K562 (cell line): ENCODE measurements around the gene RNASET2. TPM values are rescaled to one million over a fixed set of nuclear protein-coding genes. Genes with fewer than 3 reads are reported as not detected.

Source experiments
- ATAC-seq: fragments of 200-7000 bp; cut with Tn5 transposase; 3 replicates; pipeline ENCODE4 v1.9.1; 2020; ENCODE audit warnings: moderate library complexity
- BruUV-seq: library from RNA; stranded (reverse); fragments of 400-500 nt; replicated peaks from 2 replicates; lab custom pipeline; 2021; lab: Mats Ljungman, UMichigan
- CTCF ChIA-PET: fragments of 300-600 bp; formaldehyde crosslinking; extraction: SDS; loops from one replicate; lab custom pipeline; 2021; ENCODE audit warnings: low intra/inter-chr PET ratio; lab: Yijun Ruan, JAX
- POLR2A ChIA-PET: fragments of 300-600, 350-650 bp; sonication (Branson Sonifier 250); formaldehyde crosslinking; extraction: SDS; loops from one replicate; lab custom pipeline; 2021; ENCODE audit warnings: antibody characterized with exemption, inconsistent platforms; lab: Yijun Ruan, JAX
- DNase-seq, 4 experiments: peaks; one replicate each; pipeline versions ENCODE4 v3.0.0 to v3.0.0-alpha.2; 2011 to 2018; ENCODE audit warnings: low spot score in 3 of 4, mixed read lengths in 3 of 4; ENCODE audit errors: extremely low read depth in 1 of 4
- FAIRE-seq: peaks from 2 replicates; lab custom pipeline; 2011; peaks lifted over from hg19 to GRCh38; lab: Jason Lieb, UNC
- H2AFZ ChIP-seq: 2 replicates; pipeline ENCODE4 v1.6.0; 2011; ENCODE audit warnings: low read depth, low read length, control low read depth, inconsistent platforms
- H3K27ac ChIP-seq: fragments of 200-600 bp; 3 replicates; pipeline ENCODE4 v1.8.0; 2011; ENCODE audit warnings: low read depth, mild to moderate bottlenecking, control low read depth, inconsistent platforms, low read length, moderate library complexity, mixed read lengths; ENCODE audit errors: extremely low read depth
- H3K27me3 ChIP-seq, 2 experiments: fragments of 300-600 bp in 1 of 2; 2 replicates in 1 of 2; 3 replicates in 1 of 2; pipeline versions ENCODE4 v1.6.0 to v1.8.0; 2011; ENCODE audit warnings: inconsistent platforms in 2 of 2, low read length in 2 of 2, mild to moderate bottlenecking in 1 of 2, mixed read lengths in 1 of 2, moderate library complexity in 1 of 2; ENCODE audit not compliant: control insufficient read depth in 2 of 2, insufficient read depth in 2 of 2
- H3K36me3 ChIP-seq: fragments of 300-600 bp; 3 replicates; pipeline ENCODE4 v1.8.0; 2011; ENCODE audit warnings: mild to moderate bottlenecking, low read length, inconsistent platforms; ENCODE audit not compliant: control insufficient read depth, insufficient read depth
- H3K4me1 ChIP-seq, 2 experiments: fragments of 200-600 bp in 1 of 2; replicated peaks in 1 of 2; 2 replicates in 1 of 2; 3 replicates in 1 of 2; pipeline versions ENCODE4 v1.5.1 to v1.8.0; 2011; ENCODE audit warnings: inconsistent platforms in 2 of 2, low read length in 2 of 2, mild to moderate bottlenecking in 1 of 2, mixed read lengths in 1 of 2, moderate library complexity in 1 of 2; ENCODE audit not compliant: control insufficient read depth in 2 of 2, insufficient read depth in 2 of 2
- H3K4me2 ChIP-seq: 2 replicates; pipeline ENCODE4 v1.6.1; 2011; ENCODE audit warnings: low read length, control low read depth, inconsistent platforms, mixed read lengths; ENCODE audit not compliant: insufficient read depth
- H3K4me3 ChIP-seq: fragments of 200-600 bp; sonication (generic), shearing (Covaris generic); 2 replicates; pipeline ENCODE4 v1.5.1; 2016; ENCODE audit warnings: control low read depth, inconsistent platforms
- H3K79me2 ChIP-seq: fragments of 200-600 bp; 3 replicates; pipeline ENCODE4 v1.8.0; 2011; ENCODE audit warnings: low read length, inconsistent platforms; ENCODE audit not compliant: control insufficient read depth, insufficient read depth
- H3K9ac ChIP-seq, 2 experiments: 2 replicates each; pipeline versions ENCODE4 v1.6.0 to v1.6.1; 2011; ENCODE audit warnings: low read depth in 2 of 2, low read length in 2 of 2, control low read depth in 1 of 2, inconsistent platforms in 1 of 2, mild to moderate bottlenecking in 1 of 2, mixed read lengths in 1 of 2; ENCODE audit not compliant: insufficient read depth in 1 of 2
- H3K9me1 ChIP-seq: one replicate; pipeline ENCODE4 v1.6.0; 2011; ENCODE audit warnings: inconsistent platforms, mild to moderate bottlenecking, low read length, moderate library complexity; ENCODE audit not compliant: control insufficient read depth, insufficient read depth
- H3K9me3 ChIP-seq: replicated peaks from 2 replicates; pipeline ENCODE4 v1.5.1; 2011; ENCODE audit warnings: low read depth, low read length, inconsistent platforms; ENCODE audit not compliant: control insufficient read depth, insufficient read depth
- H4K20me1 ChIP-seq: replicated peaks from 2 replicates; pipeline ENCODE4 v1.6.1; 2011; ENCODE audit warnings: low read length, inconsistent platforms, mixed read lengths; ENCODE audit not compliant: control insufficient read depth, insufficient read depth
- BRF2 ChIP-seq: IDR thresholded peaks from 3 replicates; pipeline ENCODE4 v1.6.1; 2011; ENCODE audit warnings: borderline replicate concordance, mild to moderate bottlenecking; ENCODE audit not compliant: insufficient read length, insufficient read depth
- CTBP1 ChIP-seq: fragments of 450-650 bp; IDR thresholded peaks from 2 replicates; pipeline ENCODE4 v1.6.1; 2016; ENCODE audit warnings: borderline replicate concordance
- EGR1 ChIP-seq: fragments of 450-650 bp; conservative IDR thresholded peaks from 2 replicates; pipeline ENCODE4 v1.6.1; 2017; ENCODE audit warnings: mild to moderate bottlenecking
- EP400 ChIP-seq: fragments of 450-650 bp; IDR thresholded peaks from 2 replicates; pipeline ENCODE4 v1.6.1; 2017; ENCODE audit warnings: antibody characterized with exemption, mild to moderate bottlenecking, moderate library complexity
- FOS ChIP-seq: IDR thresholded peaks from 3 replicates; pipeline ENCODE4 v1.6.1; 2011; ENCODE audit not compliant: insufficient read length; ENCODE audit errors: extremely low read depth
- FOXA1 ChIP-seq: fragments of 450-650 bp; IDR thresholded peaks from 2 replicates; pipeline ENCODE4 v1.6.1; 2016; ENCODE audit warnings: mild to moderate bottlenecking, borderline replicate concordance
- GATAD2A ChIP-seq: fragments of 450-650 bp; IDR thresholded peaks from 2 replicates; pipeline ENCODE4 v1.6.1; 2017
- HDGF ChIP-seq: fragments of 450-650 bp; IDR thresholded peaks from 2 replicates; pipeline ENCODE4 v1.6.1; 2016
- HOMEZ ChIP-seq: fragments of 250-450 bp; sonication (Bioruptor Pico); IDR thresholded peaks from 2 replicates; pipeline ENCODE4 v1.4.0; 2020; ENCODE audit warnings: mild to moderate bottlenecking, moderate library complexity
- IFI16 ChIP-seq: fragments of 250-450 bp; sonication (Bioruptor Pico); IDR thresholded peaks from 2 replicates; pipeline ENCODE4 v2.1.2; 2022; ENCODE audit warnings: mild to moderate bottlenecking, inconsistent platforms
- KAT2B ChIP-seq: IDR thresholded peaks from one replicate; pipeline ENCODE4 v1.6.1; 2012; ENCODE audit warnings: low read depth, mild to moderate bottlenecking, control low read depth, inconsistent platforms, low read length, moderate library complexity
- KDM1A ChIP-seq, 2 experiments: fragments of 450-650 bp; IDR thresholded peaks; 2 replicates each; pipeline ENCODE4 v1.6.1; 2016; ENCODE audit warnings: mild to moderate bottlenecking in 2 of 2
- KDM5B ChIP-seq: fragments of 200-600 bp; sonication (generic); IDR thresholded peaks from 2 replicates; pipeline ENCODE4 v1.6.1; 2012; ENCODE audit warnings: low read depth, mild to moderate bottlenecking, moderate library complexity, low read length, control low read depth, inconsistent platforms; ENCODE audit not compliant: insufficient replicate concordance
- MTA1 ChIP-seq: fragments of 450-650 bp; IDR thresholded peaks from 2 replicates; pipeline ENCODE4 v1.6.1; 2017; ENCODE audit warnings: borderline replicate concordance
- NR2F6 ChIP-seq: fragments of 450-650 bp; formaldehyde crosslinking; IDR thresholded peaks from 2 replicates; pipeline ENCODE4 v1.4.0; 2020; ENCODE audit warnings: mild to moderate bottlenecking
- PATZ1 ChIP-seq: fragments of 250-450 bp; sonication (Bioruptor Pico); IDR thresholded peaks from 2 replicates; pipeline ENCODE4 v1.5.0; 2020; ENCODE audit warnings: mild to moderate bottlenecking, borderline replicate concordance
- PRMT5 ChIP-seq: sonication (generic); formaldehyde crosslinking; IDR thresholded peaks from 2 replicates; pipeline ENCODE4 v1.5.0; 2020; ENCODE audit warnings: missing genetic modification reagents
- SMARCC2 ChIP-seq: fragments of 450-650 bp; IDR thresholded peaks from 2 replicates; pipeline ENCODE4 v1.6.1; 2017; ENCODE audit warnings: antibody characterized with exemption, moderate library complexity, mild to moderate bottlenecking, low read depth
- ZNF583 ChIP-seq: fragments of 250-450 bp; sonication (Bioruptor Pico); IDR thresholded peaks from 2 replicates; pipeline ENCODE4 v1.4.0; 2020
- ZSCAN29 ChIP-seq: fragments of 450-650 bp; IDR thresholded peaks from 2 replicates; pipeline ENCODE4 v1.6.1; 2017
- WGBS: fragments of 100-300 bp; shearing (Covaris generic); methylation state at CpG from one replicate; pipeline ENCODE4 v1.1.6; 2016; ENCODE audit warnings: low coverage, mixed read lengths; ENCODE audit not compliant: insufficient coverage; ENCODE audit errors: missing lambda C conversion rate; 5-methylcytosine and 5-hydroxymethylcytosine counted together
- in situ Hi-C: fragments of 300-500 bp; cut with MboI; formaldehyde crosslinking; loops from 4 replicates; pipeline ENCODE4 v1.15.0; 2018; ENCODE audit warnings: inconsistent platforms, mixed read lengths
- intact Hi-C: fragments of 100-400 bp; cut with micrococcal nuclease; formaldehyde crosslinking; loops from 2 replicates; pipeline ENCODE4 v1.14.2; 2022
- polyA plus RNA-seq, 8 experiments: library from polyadenylated mRNA; depleted of rRNA in 4 of 8; stranded (reverse) in 5 of 8; unstranded in 3 of 8; fragments of >200 nt; fragmentation: Nextera tagmentation in 2 of 8; fragmentation: Illumina TruSeq in 1 of 8; extraction: Ambion mirVana in 2 of 8; extraction: Trizol in 1 of 8; gene quantifications; 2 replicates each; pipeline versions ENCODE4 v1.2.1 to v1.2.3, GENCODE V29; 2011 to 2014; ENCODE audit warnings: inconsistent platforms in 1 of 8, missing spikeins in 1 of 8
- total RNA-seq, 7 experiments: library from RNA; depleted of rRNA in 6 of 7; stranded (reverse); fragments of >200 nt in 6 of 7; fragmentation: Illumina TruSeq in 2 of 7; extraction: Trizol in 2 of 7; gene quantifications; 2 replicates each; pipeline versions ENCODE4 v1.2.1 to v1.2.3, GENCODE V29; 2011 to 2021; ENCODE audit warnings: low replicate concordance in 1 of 7

Gene RNASET2
- total and polyA plus RNA-seq, 9 of the 15 experiments (the other 6 are each of a cell fraction or from before 2014, with no cell fraction given), result 7.4 to 141 (median 91.3) TPM

GRCh38 chr6:166977621-166978525, 21.5 kb upstream of the RNASET2 start:
- Histone ChIP-seq H3K4me3 (no peak overlapping the region), H3K27ac (no peak overlapping the region), H2AFZ (no peak overlapping the region), H3K9ac (no peak overlapping the region), H3K79me2 (peaks cover 3% of the 10 kb centered on the region; the same call in 2 of the 3 replicates), H3K4me1 (no peaks in the 10 kb centered on the region), H3K36me3 (peaks cover 31% of the 10 kb centered on the region), H3K27me3 (no peaks in the 10 kb centered on the region), H3K9me3 (peaks cover 2% of the 10 kb centered on the region; the same call in 1 of the 2 replicates), H3K9me1 (no peaks in the 10 kb centered on the region), H4K20me1 (no peaks in the 10 kb centered on the region), H3K4me2 (no peak overlapping the region)
- FAIRE-seq (no peak), DNase-seq (no peak), ATAC-seq (no peak)
- no peak for TF ChIP-seq ZNF583
- no peak for TF ChIP-seq IFI16
- no peak for TF ChIP-seq SMARCC2
- no peak for TF ChIP-seq NR2F6 (CRISPR knock-in tag)
- TF ChIP-seq PATZ1 (CRISPR knock-in tag), result no peak
- no peak for TF ChIP-seq KAT2B
- TF ChIP-seq PRMT5, result no peak
- no peak for TF ChIP-seq EGR1
- TF ChIP-seq MTA1, result no peak
- no peak for TF ChIP-seq FOS
- no peak for TF ChIP-seq CTBP1
- no peak for TF ChIP-seq BRF2
- TF ChIP-seq HOMEZ (CRISPR knock-in tag), result no peak
- no peak for TF ChIP-seq HDGF
- TF ChIP-seq EP400, result no peak
- TF ChIP-seq KDM1A (IDR thresholded peaks at IDR 0.05), result no peak
- no peak for TF ChIP-seq KDM5B
- TF ChIP-seq ZSCAN29, result no peak
- no peak for TF ChIP-seq FOXA1
- TF ChIP-seq GATAD2A, result no peak
- in situ Hi-C loops, result no loop called here
- no TSS peak for BruUV-seq
- WGBS, result 93% methylated on average over 9 of the region's 9 CpGs
- intact Hi-C loops, result no loop called here
- CTCF ChIA-PET, result interaction anchor here (0.6 kb wide), 1 partner anchor 72 kb away, joined by 3 read pairs; no protein-coding TSS in a partner anchor
- POLR2A ChIA-PET, result interaction anchor here (0.6 to 1.5 kb wide), 2 partner anchors 22 to 30 kb away, joined by 3 to 6 read pairs; partner anchors contain the start of gene RNASET2
